ENCODE results near the gene PLA2G2E.

Gene PLA2G2E

GRCh38 chr1:19923137-19923952 lies at the start of gene PLA2G2E:
Gene PLA2G2E (minus strand): TSS chr1:19923617. CDS start chr1:19923559, 58 bp downstream.
- DNase-seq (ENCODE audit: low read depth), result no peak

DNA sequence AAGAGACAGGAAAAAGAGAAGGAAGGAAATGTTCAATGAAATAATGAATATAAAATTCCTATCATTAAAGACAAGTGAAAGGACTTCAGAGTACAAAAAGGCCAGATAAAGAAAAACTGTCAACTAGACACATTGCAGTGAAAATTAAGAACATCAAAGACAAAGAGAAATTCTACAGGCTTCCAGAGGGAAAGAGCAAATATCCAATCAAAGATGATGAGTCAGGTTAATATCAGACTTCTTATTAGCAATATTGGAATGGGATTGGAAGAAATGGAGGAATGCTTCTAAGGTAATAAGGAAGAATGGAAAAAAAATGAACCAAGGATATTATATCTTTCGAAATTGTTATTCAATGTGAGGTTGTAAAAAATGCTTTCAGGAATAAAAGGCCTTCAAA lies 48.2 kb upstream of the PLA2G2E start:
- no peak for DNase-seq (ENCODE audit: low read depth)

DNA sequence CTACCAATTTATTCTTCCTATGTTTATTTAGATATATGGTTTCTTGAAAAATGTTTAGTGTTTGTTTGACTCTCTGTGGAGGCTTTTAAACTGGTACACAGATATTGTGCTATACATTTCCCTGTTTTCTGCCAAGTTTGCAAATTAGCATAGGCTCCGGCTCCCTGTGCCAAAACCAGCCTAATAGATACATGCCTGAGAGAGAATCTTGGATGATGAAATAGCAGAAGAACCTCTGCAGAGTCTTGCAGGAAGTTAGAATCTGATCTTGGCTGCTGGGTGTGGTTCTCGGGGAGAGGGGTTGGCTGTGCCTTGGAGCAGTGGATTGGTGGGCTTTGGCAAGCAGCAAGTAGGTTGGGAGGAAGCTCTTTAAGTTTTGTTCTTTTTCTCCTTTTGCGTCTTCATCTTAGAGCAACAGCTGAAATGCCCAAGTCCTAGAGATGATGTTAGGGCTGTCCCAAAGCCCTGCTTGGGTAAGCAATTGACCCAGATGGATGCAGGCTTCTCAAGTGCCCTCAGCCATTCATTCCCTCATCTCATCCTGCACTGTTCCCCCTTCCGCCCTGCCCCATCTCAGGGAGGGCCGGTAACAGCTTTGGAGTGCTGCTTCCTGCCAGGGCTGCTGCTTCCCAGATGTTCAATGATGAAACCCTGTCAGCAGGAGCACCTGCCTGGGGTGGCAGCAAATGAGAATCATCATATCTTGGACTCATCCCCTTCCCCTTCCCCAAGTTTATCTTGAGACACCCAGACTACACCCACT lies 46.7 kb upstream of the PLA2G2E start:
- DNase-seq (ENCODE audit: low read depth), result no peak

DNA sequence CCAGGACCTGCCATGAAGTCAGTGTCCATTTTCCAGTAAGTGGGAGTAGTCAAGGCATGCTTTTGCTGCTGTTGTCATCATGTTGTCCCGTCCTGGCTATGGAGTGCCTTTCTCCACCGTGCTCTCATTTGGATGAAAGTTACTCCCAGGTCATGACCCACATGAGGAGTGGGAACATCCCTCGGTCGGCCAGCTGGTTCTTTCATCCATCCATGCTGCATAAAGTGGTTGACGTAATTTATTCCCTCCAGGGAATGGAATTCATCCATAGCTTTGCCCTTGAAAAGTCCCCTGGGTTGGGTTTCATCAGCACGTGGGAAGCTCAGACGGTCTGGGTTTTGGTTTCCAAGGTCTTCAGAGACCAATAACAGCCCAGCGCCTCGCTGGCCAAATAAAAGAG lies 44.4 kb upstream of the PLA2G2E start:
- peak; percentile 26 for DNase-seq (ENCODE audit: low read depth)

DNA sequence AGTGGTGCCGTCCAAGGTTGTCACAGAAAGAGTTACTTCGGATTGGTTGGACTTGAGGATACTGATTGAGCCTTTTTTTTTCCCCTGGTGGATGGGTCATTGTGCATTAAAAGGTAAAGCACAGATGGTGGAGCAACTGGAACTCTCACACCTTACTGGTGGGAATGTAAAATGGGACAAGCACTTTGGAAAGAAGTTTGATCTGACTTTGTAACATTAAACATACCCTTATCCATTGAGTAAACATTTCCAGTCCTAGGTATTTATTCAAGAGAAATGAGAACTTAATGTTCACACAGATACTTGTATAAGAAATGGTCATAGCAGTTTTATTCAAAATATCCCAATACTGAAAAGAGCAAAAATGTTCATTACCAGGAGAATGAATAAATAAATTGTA lies 41.1 kb upstream of the PLA2G2E start:
- no peak for DNase-seq (ENCODE audit: low read depth)

DNA sequence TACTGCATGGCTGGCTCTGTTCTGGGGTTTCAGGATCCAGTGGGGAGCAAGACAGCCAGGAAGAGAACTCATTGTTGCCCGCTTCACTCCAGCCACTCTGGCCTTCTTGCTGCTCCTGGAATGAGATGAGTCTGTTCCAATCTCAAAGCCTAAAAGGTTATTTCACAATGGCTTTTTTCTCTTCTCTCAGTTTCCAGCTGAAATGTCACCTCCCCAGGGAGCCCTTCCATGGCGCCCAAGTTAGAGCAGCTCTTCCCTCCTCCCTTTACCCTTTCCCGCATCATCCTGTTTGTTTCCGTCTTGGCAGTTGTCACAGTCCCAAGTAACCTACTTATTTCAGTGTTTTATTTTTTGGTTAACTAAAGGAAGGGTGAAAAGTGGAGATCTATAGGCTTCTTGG lies 40.2 kb upstream of the PLA2G2E start:
- DNase-seq (ENCODE audit: low read depth), result no peak

- no peak for DNase-seq (ENCODE audit: low read depth)
These were observed 37.2 kb upstream of the PLA2G2E start for GRCh38 chr1:19960591-19960990.

DNA sequence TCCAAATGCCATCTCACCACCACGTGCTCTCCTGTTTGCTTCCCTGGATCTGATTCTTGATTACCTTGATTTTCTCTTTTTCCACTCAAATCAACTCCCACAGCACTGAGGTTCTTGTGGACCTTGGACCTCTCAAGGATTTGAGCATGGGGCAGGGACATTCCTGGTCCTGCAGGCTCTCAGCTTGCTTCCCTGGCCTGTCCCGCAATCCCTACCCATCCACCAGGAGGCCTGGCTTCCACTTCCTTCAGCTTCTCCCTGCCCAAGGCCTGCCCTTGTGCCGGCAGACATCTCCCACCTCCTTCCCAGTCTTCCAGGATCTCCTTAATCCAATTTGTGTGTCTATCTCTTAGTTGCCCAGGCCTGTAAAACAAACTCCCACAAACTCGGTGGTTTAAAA lies 34.4 kb upstream of the PLA2G2E start:
- no peak for DNase-seq (ENCODE audit: low read depth)

DNA sequence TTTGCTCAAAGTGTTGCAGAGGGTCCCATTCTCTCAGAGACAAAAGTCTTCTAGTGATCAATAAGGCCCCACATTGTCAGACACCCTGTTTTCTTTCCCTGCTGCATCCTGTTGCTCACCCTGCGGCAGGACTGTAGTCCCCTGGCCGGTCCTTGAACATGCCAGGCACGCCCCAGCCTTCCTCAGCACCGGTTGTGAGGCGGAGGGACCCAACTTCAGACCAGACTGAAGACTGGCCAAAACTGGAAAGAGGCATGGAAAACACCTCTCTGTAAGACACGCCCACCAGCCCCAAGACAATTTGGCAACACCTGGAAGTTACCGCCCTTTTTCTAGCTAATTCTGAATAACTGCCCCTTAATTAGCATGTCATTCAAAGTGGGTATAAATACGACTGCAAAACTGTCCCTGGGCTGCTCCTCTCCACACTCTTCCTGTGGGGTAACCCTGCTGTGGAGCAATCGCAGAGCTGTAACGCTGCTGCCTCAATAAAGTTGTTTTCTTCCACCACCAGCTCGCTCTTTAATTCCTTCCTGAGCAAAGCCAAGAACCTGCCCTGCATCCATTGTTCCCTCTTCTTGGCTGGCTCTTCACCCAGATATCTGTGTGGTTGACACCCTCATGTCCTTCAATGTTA lies 32.2 kb upstream of the PLA2G2E start:
- DNase-seq (ENCODE audit: low read depth), result no peak

DNA sequence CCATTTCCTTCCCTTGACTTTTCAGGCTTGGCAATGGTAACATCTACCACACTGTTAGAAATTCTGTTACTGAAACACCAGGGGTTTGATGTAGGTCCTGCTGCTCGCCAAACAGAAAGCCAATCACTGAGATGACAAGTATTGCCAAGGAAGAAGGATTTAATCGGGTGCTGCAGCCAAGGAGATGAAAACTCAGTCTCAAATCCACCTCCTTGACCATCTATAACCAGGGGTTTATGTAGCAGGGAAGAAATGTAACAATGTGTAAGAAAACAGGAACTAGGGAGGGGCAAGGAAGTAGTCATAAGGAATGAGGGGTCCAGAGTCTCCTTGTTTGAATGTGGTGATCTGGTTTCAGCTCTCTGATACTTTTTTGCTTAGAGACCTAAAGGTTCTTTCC lies 30.6 kb upstream of the PLA2G2E start:
- DNase-seq (ENCODE audit: low read depth), result no peak

DNA sequence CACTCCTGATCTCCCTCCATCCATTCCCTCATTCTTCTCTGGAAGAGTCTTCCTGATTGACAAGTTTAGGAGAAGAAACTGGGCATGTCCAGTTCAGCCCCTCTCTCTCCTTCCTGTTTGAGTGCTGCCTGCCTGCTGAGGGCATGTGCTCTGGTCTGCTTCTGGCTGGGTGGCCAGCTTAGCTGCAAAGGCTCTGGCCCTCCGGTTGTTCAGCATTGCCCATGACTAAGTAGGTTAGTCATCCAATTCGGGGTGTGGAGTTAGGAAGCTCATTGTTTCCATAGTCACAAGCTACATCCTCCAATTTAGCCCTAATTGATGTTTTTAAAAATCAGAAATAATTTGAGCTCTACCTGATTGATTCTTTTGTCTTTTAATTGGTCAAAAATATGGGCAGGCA lies 25.6 kb upstream of the PLA2G2E start:
- DNase-seq (ENCODE audit: low read depth), result peak; percentile 84

DNA sequence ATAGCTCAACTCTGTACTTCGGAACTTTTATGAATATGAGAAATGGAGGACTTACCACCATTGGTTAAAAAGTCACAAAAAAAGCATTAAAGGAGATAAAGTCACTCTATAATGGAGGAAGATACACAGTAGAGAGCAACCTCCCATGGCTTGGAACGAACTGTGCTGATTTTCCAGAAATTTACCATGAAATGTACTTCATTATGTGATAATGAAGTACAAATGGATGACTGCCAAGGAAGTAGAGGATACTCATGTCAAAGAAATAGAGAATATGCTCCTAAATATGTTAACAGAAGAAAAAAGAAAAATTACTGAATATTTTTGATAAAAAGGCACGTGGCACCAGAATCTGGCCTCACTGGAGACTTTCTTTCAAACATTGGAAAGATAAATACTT lies 23.6 kb upstream of the PLA2G2E start:
- DNase-seq (ENCODE audit: low read depth), result no peak

- DNase-seq (ENCODE audit: low read depth), result no peak
These were observed 22.9 kb upstream of the PLA2G2E start for GRCh38 chr1:19946331-19946751.

GRCh38 chr1:19945914-19946313 lies 22.5 kb upstream of the PLA2G2E start:
- no peak for DNase-seq (ENCODE audit: low read depth)

DNA sequence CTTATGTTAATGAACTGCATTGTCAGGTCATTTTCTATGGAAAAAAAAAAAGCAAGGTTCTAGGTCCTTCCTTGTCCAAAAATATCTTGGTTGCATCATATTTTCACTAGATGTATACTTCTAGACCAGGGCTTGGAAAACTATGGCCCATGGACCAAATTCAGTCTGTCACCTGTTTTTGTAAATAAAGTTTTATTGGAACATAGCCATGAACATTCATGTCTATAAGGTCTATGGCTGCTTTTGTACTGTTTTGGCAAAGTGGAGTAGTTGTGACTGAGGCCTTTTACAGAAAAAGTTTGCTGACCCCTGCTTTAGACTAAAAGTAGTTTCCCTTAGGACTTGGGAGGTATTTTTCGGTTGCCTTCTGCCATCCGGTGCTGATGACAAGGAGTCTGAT lies 19.2 kb upstream of the PLA2G2E start:
- DNase-seq (ENCODE audit: low read depth), result no peak

DNA sequence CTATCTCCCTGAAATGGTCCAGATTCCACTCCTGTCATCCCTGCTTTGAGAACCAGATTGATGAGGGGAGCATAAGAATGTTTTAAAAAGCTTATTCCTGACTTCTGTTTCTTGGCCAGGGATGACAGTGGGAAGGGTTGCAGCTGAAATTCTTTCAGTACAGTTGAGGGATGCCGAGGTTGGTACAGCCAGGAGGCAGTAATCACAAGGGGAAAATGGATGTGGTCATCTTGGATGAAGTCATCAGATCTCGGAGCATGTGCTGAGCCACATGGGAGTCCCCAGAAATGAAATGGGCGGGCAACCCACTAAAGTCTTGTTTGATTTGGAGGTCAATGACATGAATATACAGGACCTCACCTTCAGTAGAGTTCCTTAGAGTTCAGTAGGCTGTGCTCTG lies 18.7 kb upstream of the PLA2G2E start:
- DNase-seq (ENCODE audit: low read depth), result peak; percentile 16

DNA sequence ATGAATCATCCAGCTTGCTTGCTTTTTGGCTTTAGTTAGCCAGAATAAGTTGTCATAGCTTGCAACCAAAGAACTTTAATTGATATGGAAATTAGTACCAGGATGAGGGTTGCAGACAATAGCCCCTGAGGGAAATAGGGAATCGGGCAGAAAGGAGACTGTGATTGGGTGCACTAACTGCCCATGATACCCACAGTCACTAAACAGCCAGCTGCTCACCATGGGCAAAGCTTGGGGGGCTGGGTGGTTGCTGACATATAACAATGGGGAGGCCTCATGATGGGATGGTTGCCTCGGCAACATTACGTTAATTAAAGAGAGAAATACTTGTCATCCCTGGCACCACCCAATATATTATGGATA lies 17.8 kb upstream of the PLA2G2E start:
- no peak for DNase-seq (ENCODE audit: low read depth)

- no peak for DNase-seq (ENCODE audit: low read depth)
These were observed 17.2 kb upstream of the PLA2G2E start for GRCh38 chr1:19940486-19941205.

GRCh38 chr1:19938472-19938871 lies 15.1 kb upstream of the PLA2G2E start:
- DNase-seq (ENCODE audit: low read depth), result no peak

- no peak for DNase-seq (ENCODE audit: low read depth)
These were observed 12.8 kb upstream of the PLA2G2E start for GRCh38 chr1:19936061-19936750.

DNA sequence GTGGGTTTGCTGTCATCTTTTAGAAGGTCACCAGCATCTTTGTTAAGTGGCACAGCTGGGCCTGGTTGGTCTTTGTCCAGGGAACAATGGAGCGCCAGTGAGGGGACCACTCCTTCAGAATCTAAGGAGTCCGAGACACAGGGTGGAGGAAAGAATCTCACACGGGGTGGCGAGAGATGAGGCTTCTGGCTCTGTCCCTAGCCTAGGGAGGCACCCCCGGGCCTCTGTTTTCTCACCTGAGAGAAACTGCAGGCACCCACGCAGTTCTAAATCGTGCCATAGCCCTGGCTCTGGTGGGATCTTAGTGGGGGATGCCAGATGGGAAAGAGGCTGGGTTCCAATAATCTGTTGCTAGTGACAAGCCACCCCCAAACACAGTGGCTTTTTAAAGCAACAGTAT lies 10.9 kb upstream of the PLA2G2E start:
- no peak for DNase-seq (ENCODE audit: low read depth)

DNA sequence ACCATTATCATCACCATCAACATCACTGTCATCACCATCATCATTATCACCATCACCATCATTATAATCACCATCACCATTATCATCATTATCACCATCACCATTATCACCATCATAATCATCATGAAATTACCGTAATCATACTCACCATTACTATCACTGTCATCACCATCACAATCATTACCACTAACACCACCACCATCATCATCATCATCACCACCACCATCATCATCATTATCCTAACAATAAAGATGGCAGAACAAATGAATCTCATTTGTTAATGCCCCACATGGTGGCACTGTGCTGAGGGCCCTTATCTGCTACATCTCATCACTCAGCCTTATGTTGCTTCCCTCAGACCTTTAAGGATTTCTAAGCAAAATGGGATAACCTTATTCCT lies 9.4 kb upstream of the PLA2G2E start:
- no peak for DNase-seq (ENCODE audit: low read depth)

Data from stromal cell of bone marrow (primary cell).